ENCODE measurements around the gene ZNF629.

ZNF629 gene

DNA sequence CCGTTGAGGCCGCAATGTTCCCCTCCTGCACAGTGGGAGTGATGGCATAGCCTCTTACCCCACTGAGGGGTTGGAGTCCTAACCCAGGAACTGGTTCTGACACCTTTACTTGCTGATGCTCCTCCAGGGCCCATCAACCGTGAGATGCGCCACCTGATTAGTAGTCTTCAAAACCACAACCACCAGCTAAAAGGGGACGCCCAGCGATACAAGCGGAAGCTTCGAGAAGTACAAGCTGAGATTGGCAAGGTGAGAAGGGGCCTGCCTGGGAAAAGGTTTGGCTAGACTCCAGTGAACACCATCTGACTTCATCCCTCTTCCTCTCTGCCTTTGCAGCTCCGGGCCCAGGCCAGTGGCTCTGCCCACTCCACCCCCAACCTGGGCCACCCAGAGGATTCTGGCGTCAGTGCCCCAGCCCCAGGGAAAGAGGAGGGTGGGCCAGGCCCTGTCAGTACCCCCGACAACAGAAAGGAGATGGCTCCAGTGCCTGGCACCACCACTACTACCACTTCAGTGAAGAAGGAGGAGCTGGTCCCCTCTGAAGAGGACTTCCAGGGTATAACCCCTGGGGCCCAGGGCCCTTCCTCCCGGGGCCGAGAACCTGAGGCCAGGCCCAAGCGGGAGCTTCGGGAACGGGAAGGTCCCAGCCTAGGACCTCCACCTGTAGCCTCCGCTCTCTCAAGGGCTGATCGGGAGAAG is 19.1 kb downstream of the ZNF629 start:
- peak; percentile 70 for DNase-seq (ENCODE audit: low spot score)

DNA sequence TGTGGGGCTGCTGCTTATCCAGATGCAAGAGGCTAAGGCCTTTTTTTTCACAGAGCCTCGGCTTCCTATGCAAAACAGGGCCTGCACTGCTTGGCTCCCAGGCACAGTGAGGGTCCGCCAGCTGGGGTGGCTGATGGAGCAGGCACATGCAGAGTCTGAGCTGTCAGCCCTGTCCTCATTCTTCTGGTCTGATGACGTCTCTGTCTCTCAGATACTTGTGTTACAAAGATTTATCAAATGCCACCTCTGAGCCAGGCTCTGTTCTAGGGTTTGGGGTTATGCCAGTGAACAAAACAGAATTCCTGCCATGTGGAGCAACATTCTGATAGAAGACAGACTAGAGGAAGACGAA is 20.1 kb downstream of the ZNF629 start:
- no peak for DNase-seq (ENCODE audit: low spot score)

DNA sequence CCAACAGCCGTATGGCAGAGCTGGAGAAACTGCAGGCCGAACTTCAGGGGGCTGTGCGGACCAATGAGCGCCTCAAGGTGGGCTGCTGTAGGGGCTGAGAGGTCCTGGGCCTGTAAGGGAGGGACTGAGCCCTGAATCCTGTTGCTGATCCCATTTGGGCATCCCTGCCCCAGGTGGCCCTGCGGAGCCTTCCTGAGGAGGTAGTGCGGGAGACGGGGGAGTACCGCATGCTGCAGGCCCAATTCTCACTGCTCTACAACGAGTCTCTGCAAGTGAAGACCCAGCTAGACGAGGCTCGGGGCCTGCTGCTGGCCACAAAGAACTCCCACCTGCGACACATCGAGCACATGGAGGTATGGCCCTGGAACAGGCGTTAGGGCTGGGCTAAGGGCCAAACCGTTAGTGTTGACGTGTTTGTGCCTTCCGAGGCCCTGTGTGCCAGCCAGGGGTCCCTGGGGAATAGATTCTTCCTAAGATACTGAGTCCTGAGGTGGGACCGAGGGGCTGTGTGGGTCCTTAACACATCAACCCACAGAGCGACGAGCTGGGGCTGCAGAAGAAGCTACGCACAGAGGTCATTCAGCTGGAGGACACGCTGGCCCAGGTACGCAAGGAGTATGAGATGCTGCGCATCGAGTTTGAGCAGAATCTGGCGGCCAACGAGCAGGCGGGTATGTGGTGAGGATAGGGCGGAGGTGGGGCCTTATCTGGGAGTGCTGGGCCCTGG is 20.6 kb downstream of the ZNF629 start:
- DNase-seq (ENCODE audit: low spot score): no peak

DNA sequence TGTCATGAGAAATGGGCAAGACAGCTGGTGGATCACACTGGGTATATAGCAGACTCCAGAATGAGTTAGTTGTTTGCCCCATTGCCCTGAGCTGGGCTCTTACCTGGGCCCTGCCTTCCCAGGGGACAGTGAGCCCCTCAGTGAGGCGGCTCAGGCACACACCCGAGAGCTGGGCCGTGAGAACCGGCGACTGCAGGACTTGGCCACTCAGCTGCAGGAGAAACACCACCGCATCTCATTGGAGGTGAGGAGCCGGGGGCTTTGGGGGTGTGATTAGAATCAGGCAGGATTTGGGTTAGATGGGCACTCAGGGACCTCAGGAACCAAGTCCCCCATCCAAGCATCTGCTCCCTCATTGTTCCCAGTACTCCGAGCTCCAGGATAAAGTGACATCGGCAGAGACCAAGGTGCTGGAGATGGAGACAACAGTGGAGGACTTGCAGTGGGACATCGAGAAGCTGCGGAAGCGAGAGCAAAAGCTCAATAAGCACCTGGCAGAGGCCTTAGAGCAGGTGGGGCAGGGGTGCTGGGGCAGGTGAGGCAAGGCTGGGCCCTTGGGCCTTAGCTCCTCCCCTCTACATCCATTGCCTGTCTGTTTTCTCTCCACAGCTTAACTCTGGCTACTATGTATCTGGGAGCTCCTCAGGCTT is 22.1 kb downstream of the ZNF629 start:
- DNase-seq (ENCODE audit: low spot score): no peak

DNA sequence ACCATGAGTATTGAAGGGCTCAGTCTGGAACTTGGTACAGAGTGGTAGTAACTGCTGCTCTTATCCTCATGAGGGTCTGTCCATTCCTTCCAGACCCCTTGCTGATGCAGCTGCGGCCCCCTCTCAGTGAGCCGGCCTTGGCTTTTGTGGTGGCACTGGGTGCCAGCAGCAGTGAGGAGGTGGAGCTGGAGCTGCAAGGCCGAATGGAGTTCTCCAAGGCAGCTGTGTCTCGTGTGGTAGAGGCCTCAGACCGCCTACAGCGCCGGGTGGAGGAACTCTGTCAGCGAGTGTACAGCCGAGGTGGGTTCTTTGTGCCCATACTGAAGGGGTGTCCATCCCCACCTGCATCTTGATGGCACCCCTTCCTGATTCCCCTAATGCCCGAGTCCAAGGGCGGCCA is 22.9 kb downstream of the ZNF629 start:
- no peak for DNase-seq (ENCODE audit: low spot score)

DNA sequence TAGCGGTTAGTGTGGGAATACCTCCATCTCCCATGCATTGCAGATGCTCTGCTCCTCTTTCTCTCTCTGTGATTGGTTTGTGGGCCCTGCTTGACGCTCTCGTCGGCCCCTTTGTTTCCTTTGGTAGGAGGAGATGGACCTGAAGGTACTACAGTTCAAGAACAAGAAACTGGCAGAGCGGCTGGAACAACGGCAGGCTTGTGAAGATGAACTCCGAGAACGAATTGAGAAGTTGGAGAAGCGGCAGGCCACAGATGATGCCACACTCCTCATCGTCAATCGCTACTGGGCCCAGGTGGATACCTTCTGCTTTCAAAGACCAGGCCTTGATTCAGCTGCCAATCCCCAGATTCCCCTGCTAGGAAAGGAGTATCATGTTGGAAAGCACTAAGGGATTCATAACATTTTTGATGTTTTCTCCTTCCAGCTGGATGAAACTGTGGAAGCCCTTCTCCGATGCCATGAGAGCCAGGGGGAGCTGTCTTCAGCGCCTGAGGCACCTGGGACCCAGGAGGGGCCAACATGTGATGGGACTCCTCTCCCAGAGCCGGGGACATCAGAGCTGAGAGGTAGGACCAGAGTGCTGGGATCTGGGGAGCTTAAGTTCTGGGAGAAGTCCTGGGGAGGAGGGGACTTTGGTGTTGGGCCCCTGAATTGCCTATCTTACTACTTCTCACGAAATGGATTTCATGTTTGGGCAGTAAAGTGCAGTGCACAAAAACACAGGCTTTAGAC is 23.8 kb downstream of the ZNF629 start:
- DNase-seq (ENCODE audit: low spot score): no peak

DNA sequence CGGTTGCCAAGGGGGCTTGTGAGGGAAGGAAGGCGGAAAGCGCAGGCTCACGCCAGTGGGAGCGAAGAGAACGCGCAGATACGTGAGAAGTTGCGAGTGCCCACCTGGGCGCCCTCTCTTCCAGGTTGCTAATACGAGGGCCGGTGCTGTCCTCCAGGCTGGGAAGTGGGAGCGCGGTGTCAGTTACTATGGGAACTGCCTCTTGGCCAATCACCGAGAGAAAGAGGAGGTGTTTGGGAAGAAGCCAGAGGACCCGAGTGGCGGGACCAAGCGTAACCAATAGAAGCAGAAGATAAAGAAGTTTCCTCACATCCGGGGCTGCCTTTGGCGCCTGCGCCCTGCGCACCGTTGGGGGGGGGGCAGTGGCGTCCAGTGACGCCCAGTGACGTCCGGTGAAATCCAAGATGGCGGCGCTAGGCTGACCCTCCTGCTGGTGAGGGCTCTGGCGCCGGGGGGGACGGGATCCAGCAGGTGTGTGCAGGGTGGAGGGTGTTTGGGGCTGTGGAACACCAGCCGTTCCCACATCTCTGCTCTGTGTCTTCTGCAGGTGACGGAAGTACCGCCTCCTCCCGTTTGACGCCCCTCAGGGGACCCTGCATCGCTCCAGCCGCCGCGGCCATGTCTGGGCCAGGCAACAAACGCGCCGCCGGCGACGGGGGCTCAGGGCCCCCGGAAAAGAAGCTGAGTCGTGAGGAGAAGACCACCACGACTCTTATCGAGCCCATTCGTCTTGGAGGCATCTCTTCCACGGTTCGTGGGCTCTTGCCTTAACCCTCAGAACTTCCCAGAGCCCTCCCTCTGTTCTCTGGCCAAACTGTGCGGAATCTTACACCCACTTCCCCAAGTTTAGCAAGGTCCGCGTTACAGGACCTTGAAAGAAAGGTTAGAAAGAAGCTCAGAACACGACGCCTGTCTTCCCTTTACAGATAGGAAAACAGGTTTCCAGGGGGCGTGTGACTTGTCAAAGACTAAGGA is 24.8 kb downstream of the ZNF629 start, which contains the start of the genes CFAP119 and RNF40:
Gene CFAP119 (minus strand): TSS at position 135 of the 975 bp plus-strand sequence. CDS start 314 bp downstream, outside the sequence.
Gene RNF40 (plus strand): TSS at position 395 of the 975 bp plus-strand sequence. CDS start 224 bp downstream, at position 619.
- DNase-seq (ENCODE audit: low spot score): peak; percentile 97

DNA sequence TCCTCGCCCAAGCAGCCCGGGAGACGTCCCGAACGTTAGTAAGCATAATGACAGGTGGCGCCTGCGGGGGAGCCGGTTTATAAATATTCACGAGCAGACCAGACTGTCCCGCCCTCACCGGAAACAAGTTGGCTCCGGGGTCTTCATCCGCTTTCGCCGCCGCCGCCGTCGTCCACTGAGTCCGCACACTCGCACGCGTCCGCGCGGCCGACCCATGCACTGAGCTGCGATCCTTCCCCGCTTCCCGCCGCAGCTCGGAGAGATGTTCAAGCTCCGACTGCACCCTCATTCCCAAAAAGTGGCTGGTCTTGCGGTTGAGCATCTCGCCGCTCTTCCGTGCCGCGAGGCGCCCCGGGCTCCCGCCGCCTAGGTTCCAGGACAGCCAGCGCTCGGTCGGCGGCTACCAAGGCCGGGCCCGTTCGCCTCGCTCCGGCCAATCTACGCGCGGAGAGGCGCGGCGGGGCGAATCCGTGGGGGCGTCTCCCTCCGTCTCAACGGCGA is 25.5 kb downstream of the ZNF629 start:
- DNase-seq (ENCODE audit: low spot score): peak; percentile 75

DNA sequence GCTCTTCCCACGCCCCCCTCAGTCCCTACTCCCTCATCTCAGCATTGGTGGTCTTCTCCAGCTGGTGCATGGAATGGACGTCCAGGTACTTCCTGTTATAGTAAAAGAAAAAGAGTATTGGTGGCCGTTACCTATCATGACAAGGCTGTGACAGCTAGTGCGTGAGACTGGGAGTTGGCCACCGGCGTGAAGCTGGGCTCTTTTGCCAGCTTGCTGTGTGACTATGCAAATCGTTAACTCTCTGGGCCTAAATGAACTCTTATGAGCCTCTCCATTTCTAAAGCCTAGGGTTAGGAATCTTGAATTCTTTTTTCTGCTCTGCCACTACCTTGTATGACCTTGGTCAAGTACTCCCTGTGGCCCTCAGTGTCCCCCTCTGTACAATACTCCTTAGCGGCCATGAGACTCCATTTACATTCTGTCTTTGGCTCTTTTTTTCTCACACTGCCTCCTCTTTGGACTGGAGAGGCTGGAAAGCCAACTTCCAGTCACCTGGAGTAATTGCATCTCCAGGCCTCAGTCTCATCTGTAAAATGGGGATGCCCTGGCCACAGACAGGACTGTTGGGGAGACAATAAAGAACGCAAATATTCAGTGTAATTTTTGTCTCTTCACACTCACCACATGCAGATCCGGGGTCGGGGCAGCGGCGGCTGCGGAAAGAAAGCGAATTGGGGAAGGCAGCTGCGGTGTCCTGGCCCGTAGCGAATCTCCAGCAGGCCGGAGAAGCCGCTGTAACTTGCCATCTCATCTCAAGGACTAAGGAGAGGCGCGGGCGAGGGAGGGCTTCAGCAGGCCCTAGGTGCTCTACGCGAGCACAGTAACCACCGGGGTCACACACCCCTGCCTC is 26.2 kb downstream of the ZNF629 start:
- peak; percentile 31 for DNase-seq (ENCODE audit: low spot score)

DNA sequence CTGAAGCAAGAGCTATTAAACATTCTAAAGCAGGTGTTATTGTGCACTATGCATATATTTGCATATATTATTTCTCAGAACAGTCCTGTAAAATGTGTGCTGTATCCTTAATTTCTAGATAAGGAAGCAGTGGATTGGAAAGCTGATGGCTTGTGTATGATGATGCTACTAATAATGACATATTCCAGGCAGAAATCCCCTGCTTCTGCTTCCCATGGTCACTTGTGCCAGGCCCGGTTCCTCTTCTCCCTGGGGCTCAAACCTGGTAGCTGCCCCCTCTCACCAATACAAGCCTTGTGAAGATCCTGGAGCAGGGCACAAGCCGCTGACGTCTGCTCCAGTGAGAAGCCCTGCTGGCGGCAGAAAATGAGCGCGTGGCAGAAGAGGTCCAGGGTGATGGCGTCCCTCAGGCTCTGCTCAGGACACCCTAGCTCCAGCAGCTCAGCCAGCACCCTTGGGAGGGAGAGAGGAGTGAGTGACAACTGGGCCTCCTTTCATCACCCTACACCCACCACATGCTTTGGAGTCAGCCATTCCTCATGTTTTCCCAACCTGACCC is 26.9 kb downstream of the ZNF629 start:
- DNase-seq (ENCODE audit: low spot score): no peak

DNA sequence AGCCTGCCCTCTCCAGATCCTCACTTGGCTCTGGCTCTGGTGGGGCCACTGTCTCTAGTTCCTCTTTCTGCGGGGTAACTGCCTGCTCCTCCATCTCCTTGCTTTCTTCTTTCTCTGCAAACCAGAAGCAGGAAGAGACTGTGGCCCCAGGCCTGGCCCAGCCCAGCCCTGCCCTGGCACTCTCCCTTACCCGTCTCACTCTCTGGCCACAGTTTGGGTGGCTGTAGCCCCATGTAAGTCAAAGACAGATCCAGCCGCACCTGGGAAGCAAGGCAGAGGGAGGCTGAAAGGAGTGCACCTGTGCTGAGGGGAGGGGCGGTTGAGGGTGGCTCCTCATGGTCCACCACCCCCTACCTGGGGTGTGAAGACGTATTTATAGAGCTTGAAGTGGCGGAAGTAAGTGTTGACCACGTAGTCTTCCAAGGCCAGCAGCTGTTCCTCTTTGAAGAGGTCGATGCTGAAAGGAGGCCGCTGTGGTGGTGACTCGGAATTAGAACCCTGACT is 28.0 kb downstream of the ZNF629 start:
- DNase-seq (ENCODE audit: low spot score): no peak

DNA sequence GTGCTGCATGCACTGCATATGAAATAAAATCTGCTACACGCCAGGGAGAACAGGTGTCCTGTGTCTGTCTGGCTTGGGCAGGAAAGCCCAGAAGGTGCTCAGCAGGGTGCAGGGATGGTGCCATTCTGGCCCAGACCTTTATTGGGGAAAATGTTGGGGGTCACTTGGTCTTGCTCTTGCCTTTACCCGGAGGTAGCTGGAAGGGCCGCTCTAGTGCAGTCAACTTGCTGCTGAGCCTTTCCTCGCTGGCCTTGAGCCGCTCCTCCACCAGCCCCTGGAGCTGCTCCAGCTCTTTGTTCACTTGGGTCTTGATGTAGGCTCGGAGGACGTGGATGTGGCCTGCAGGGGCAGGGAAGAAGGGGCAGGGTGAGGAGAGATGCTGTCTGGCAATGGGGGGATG is 29.7 kb downstream of the ZNF629 start:
- no peak for DNase-seq (ENCODE audit: low spot score)

DNA sequence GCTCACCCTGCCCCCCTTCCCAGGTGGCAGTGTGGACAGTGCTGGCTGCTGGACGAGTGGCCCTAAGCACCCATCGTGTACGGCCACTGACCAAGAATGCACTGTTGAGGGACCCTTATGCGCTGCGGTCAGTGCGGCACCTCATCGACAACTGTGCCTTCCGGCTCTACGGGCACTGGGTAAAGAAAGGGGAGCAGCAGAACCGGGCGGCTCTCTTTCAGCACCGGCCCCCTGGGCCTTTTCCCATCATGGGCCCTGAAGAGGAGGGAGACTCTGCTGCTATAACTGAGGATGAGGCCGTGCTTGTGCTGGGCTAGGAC is 30.3 kb downstream of the ZNF629 start:
- no peak for DNase-seq (ENCODE audit: low spot score)

DNA sequence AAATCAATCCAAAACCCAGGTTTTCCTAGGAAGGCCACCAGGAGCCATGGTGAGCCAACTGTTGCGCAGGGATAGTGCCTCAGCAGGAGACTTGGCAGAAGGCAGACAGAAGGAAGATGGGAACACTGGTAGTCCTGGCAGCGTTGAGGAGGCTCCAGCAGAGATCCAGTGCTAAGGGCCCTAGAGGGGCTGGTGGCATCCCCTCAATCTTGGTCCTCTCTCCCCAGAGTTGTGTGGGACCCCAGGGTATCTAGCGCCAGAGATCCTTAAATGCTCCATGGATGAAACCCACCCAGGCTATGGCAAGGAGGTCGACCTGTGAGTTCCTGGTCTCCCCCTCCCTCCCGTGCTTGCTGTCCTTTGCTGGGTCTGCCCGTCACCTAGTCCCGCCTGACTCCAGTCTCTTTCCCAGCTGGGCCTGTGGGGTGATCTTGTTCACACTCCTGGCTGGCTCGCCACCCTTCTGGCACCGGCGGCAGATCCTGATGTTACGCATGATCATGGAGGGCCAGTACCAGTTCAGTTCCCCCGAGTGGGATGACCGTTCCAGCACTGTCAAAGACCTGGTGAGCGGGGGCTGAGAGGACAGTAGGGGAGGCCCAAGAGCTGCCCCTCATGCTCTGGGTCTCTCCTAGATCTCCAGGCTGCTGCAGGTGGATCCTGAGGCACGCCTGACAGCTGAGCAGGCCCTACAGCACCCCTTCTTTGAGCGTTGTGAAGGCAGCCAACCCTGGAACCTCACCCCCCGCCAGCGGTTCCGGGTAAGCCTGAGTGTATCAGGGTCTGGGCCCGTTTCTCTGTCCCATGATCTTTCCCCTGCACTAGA is 30.8 kb downstream of the ZNF629 start:
- DNase-seq (ENCODE audit: low spot score): no peak

DNA sequence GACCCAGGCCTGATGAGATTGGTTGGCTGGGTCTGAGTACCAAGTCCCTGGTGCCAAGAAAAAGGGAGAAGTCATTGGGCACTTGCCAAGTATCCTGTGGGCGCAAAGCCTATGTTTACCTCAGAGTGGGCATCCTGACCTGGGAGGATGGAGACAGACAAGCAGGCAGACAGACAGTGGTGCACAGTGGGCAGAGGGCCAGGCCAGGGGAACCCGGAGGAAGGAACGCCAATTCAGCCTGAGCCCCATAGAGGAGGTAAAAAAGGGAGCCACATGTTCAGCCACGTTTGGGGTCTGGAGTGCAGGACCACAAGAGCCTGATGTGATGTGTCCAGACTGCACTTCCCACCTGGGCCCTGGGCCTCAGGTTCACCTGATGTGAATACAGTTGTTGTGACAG is 33.4 kb downstream of the ZNF629 start:
- no peak for DNase-seq (ENCODE audit: low spot score)

DNA sequence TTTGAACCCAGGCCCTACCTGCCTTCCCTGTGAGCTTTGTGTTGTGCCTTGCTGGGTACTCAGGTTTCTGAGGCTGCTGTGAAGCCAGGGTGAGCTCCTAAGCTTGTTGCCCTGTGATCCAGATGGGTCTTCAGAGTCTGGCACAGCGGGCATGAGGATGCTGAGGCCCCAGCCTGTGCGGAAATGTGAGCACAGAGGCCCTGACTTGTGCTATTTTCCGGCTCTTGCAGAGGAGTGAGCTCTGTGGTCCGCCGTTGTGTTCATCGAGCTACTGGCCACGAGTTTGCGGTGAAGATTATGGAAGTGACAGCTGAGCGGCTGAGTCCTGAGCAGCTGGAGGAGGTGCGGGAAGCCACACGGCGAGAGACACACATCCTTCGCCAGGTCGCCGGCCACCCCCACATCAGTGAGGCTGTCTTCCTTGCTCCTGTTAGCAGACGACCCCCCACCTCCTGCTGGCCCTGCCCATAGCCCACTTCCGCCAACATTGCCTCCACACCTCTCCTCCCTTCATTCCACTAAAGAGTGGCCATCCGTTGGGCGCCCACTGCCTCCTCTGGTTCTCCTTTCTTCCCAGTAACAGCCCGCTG is 36.0 kb downstream of the ZNF629 start:
- no peak for DNase-seq (ENCODE audit: low spot score)

DNA sequence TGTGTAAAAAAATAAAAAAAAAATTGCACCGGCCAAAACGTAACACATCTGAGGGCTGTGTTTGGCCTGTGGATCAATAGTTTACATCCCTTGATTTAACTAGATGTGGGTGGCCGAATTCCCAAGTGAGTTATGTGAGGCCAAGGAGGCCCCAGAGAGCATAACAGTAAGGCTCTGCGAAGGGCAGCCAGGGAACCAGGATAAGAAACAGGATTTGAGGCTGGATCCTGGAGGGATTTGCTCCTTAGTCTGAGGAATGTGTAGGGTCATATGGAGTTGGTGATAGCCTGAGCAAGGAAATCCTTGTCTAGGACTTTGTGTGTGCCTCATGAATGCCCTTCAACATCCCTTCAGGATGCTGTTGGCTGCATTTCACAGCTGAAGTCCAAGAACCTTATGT is 36.8 kb downstream of the ZNF629 start:
- no peak for DNase-seq (ENCODE audit: low spot score)

All from germinal center (tissue), 1 donor.